Stimulated activated CD4-positive, alpha-beta T cell treated with anti-CD3 and anti-CD28 coated beads, Interleukin-15, amount 100 ng/mL, for 1 hour (primary cell): Measurements from ENCODE around the gene DDX10.
A peak's percentile ranks its signal among the peaks of the same experiment; 100 is the strongest.
"Not testable (repeated sequence)": the region's sequence is repeated elsewhere in the genome, so short reads cannot be mapped to it uniquely, and the experiment has no call there.

ENCODE experiments used
- DNase-seq, 2 donors: peaks; one replicate each; pipeline ENCODE4 v3.0.0-alpha.2; 2020; ENCODE audit warnings: low read depth in 1 of 2, low spot score in 1 of 2

The DDX10 gene

DNA sequence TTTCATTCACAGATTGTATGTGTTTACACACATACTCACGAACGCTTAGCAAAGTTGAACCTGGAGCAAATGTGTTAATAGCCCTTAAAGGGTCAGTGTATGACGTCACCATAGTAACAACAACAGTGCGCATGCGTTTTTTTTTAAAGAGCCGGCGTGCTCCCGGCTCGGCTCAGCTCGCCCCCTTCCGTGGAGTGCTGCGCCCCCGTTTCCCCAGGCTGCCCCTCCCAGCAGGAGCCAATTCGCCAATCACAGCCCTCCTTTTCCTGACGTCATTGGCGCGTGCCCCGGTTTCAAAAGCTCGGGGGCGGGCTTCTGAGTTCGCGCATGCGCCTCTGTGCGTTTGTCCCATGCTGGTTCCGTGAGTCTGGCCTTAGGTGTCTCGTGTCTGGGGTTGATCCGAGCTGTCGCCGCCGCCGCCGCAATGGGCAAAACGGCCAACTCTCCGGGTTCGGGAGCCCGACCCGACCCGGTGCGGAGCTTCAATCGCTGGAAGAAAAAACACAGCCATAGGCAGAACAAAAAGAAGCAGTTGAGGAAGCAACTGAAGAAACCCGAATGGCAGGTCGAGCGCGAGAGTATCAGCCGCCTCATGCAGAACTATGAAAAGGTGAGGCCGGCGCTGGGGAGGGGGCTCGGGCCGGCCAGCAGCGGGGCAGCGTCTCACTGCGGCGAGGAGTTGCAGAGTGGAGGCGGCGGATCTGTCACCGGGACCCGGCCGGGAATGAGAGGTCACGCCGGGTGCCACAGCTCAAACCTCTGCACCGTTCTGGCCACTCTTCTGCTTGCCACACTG is at the start of gene DDX10:
TSS of gene DDX10 (plus strand) at position 340 of the 796 bp plus-strand sequence. CDS start at position 425, 85 bp downstream.
- DNase-seq: peak; percentile 94

DNA sequence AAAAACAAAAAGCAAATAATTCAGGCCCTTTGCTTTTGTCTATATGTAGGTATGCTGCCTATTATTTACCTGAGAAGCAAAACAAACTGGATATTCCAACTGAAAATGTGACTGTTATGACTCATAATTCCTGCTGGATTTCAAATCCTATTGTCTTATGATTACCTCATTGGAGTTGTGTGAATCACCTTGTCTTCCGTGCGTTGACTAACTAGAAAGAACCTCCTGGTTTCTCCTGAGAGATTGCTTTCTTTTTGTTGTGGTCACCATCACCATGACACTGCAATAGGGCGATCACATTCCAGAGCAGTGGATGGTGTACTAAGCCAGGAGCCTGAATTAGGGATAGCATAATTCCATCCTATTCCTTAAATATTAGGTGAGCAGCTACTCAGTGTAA is 48.3 kb upstream of the DDX10 start:
- no peak for DNase-seq

DNA sequence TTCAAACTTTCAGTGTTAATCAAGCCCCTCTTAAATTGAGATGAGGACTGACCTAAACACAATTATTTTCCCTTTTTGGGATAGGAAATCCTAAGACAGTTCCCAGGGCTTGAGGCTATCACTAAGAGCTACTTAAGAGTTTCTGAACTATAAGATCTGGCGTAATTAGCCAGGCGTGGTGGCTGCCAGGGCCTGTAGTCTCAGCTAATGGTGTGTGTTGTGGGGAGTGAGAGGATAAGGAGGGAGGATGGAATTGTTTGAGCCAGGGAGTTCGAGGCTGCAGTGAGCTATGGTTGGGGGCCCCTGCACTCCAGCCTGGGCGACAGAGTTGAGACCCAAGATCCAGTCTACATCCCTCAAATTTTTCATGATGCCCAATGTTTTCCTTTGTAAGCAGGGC is 47.8 kb upstream of the DDX10 start:
- DNase-seq: no peak

DNA sequence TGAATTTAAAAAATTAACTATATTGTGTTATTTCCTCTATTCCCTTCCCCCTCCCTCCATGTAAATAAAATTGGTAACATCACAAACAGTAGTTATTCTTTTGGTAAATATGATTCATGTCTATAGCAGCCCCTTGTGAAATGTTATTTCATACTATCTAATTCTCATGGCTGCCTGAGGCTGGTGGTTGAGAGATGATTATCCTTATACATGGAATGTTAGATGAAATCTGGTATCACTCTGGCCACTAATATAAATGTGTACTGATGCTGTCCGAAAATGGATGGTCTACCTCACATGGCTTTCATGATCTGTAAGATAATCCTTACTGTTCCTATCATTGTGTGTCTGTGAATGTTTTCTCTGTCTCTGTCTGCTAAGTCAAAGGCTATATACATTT is 46.3 kb upstream of the DDX10 start:
- no peak for DNase-seq

DNA sequence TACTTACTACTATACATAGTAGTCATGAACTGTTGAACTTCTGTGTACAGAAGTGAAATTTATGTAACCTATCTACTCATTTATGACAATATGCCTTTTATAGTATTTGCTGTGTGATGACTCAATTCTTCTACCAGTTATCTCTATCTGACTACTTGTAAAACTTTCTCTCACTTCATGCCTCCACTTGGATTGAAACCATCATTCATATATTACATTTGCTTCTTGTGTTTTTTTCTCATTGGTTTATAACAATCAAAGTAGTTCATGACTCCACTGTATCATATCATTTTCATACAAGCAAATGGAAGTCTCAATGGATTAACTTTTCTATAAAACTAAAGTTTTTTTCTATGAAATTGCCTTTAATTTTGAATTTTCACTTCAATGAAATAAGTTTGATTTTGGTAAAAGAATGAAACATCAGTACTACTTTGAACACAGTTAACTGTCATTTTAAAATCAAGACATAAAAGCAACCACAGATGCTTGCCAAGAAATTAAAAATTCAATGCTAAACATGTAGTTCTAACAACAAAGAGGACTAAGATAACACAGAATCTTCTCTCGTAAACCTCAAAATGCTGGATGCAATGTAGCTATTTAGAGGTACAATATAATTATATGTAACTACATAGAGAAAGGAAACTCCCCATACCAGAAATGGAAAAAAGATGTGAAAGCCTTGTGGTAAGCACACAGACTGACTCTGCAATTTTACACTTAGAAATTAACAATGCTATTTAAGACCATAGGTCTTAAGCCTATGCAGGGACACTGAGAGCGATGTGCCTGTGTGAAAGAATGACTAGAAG is 43.7 kb upstream of the DDX10 start:
- no peak for DNase-seq

DNA sequence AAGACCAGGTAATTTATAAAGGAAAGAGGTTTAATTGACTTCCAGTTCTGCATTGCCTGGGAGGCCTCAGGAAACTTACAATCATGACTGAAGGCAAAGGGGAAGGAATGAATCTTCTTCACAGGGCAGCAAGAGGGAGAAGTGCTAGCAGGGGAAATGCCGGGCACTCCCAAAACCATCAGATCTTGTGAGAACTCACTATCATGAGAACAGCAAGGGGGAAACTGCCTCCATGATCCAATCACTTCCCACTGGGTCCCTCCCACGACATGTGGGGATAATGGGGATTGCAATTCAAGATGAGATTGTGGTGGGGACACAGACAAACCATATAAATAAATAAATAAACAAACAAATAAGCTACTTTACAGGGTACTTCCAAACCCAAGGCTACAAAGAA is 42.5 kb upstream of the DDX10 start:
- DNase-seq: no peak

DNA sequence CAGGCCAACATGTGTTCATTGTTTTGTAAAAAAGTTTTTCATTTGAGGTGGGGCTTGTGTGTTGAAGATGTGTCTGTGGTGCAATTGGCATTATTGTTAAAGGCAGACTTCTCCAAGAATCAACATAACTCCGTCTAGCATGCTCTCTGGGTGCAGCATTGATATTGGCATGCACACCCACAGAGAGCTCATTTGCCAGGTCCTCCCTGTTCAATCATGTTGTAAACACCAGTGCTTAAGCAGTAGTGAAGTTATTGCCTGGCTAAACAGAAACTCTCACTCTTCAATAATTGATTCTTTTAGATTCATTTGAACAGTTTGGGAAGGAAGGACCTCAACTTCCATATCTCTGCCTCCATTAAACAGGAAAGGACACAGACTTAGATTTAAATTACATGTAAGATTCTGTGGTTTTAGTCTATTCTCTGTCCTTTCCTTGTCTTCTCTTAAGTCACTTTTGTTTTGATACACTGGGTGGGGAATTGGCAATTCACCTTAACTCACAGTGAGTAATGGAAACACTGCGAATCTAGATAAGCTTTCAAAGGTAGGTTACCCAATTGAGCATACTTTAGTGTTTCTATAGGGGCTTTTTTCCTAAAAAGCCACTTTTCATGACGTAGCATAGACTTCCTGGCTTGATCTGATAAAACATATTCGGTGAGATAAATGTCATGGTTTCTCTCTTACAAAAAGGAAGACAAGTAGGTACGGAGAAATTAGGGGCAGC is 40.5 kb upstream of the DDX10 start:
- no peak for DNase-seq

DNA sequence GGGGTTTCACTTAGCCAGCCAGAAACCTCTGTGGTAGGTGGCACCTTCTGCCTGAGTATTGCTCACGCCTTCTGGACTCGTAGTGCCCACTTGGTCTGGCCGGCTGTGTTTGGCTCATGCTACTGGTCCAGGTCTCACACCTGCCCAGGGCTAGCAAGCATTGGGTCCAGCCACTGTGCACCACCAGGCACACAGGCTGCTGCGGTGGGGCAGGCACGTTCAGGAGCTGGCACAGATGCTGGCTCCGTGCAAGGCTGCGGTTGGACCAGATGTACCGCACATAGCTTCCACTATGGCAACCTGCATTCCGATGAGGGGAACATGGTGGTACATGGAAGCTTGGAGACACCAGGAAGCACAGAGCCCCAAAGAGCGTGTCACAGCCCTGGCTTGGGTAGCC is 36.5 kb upstream of the DDX10 start:
- DNase-seq: no peak

DNA sequence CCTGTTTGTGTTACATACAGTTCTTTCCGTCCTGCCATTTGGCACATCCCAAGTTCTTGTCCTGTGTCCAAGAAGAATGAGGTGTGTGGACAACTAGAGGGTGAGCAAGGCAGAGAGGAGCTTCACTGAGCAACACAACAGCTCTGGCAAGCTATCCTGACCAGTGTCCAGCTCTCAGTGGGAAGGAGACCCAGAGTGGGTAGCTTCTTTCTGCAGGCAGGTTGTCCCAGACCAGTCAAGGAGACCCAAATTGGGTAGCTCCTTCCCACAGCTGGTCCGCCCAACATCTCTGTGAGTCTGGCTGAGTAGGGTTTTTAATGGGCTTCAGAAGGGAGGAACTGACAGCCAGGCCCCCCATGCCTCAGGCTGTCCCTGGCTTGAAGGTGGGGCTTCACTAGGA is 36.1 kb upstream of the DDX10 start:
- no peak for DNase-seq

DNA sequence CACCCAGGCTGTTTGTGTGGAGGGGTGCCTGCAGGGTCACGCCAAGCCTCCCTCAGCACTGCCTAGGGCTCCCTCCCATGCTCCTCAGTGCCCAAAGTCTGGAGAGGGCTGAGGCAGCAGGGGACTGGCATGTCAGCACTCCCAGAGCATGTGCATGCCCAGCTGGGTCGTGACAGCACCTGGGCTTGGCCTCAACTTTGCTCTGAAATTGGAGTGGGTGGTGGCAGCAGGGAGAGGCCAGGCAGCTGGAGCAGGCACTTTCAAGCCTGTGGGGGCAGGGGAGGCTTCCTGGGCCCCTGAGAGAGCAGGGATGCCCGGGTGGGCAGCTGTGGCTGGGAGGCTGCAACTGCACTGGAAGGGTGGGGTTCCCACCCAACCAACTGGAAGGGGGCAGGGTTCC is 35.6 kb upstream of the DDX10 start:
- no peak for DNase-seq

DNA sequence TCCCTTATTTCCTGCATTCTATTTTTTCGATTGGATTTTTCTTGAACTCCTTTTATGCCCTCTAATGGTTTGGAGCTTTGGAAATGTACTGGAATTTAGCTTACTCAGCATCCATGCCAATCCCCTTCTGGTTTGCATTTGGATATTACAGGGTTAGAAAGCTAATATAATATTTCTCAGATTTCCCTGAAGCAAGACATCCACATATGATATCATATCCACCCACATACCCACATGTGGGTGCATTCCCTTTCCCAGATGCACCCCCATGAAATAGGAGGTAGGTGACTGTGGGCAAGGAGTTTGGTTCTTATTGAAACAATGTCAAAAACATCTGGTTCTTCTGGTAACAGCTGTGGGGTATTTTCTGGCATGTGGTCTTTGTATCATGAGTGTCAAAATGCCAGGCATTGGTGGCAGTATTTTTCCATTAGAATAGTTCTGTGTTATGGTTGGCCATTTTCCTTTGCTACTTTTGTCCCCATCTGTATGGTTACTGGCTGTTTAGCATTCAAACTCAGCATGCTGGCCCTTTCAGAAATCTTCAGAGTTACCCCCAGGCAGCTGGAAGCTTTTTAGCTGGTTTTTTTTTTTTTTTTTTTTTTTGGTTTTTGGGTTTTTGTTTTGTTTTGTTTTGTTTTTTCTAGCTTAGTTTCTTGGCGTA is 32.7 kb upstream of the DDX10 start:
- DNase-seq: no peak

DNA sequence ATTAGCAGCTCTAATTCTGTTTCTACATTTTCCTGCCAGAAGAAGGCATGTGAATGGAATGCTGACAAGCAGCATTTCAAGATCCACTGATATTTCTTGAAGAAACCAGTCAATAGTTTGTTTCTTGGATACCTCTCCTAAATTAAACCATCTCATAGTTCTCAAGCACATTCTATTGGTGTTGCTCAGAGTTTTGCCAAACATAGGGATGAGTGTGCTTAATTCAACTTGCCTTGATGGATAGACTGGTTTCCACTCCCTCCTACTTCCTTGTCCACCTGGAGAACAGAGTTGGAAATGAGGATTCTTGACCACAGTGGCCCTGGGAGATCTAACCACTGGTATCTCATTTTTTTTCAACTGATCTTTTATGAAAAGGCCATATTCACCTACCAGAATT is 29.8 kb upstream of the DDX10 start:
- DNase-seq: no peak

DNA sequence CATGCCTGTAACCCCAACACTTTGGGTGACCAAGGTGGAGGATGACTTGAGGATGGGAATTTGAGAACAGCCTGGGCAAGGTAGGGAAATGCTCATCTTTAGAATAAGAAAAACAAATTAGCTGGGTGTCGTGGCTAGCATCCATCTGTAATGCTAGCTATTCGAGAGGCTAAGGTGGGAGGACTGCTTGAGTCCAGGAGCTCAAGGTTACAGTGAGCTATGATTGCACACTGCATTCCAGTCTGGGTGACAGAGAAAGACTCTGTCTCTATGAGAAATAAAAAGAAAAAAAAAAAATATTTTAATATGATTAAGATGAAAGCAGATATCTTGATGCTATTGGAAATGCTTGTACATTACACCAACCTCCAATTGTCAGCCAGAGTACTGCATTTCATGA is 28.6 kb upstream of the DDX10 start:
- no peak for DNase-seq

DNA sequence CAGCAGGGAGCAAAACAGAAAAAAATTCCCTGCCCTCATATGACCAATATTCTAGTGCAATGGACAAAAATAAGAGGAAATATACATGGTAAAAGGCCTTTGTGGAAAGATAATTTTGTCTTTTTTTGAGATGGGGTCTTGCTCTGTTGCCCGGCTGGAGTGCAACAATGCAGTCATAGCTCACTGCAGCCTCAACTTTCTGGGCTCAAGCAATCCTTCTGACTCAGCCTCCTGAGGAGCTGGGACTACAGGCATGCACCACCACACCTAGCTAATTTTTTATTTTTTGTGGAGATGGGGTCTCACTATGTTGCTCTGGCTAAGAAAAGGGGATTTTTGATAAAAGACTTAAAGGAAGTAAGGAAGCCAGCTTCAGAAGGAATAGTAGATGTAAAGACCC is 25.7 kb upstream of the DDX10 start:
- no peak for DNase-seq

DNA sequence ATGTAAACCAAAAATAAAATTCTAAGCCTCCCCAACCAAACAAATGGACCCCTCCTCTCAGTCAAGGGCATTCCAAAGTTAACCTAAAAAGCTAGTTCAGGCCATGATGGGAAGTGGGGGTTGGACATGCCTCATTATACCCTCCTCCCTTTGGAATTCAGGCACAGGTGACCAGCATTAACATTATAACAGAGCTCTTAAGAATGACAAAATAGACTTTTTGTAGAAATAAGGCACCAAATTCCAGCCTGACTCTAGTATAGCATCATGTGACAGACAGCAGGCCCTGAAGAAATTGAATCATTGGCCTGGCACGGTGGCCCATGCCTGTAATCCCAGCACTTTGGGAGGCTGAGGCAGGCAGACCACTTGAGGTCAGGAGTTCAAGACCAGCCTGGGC is 23.1 kb upstream of the DDX10 start:
- DNase-seq: not testable (repeated sequence)

DNA sequence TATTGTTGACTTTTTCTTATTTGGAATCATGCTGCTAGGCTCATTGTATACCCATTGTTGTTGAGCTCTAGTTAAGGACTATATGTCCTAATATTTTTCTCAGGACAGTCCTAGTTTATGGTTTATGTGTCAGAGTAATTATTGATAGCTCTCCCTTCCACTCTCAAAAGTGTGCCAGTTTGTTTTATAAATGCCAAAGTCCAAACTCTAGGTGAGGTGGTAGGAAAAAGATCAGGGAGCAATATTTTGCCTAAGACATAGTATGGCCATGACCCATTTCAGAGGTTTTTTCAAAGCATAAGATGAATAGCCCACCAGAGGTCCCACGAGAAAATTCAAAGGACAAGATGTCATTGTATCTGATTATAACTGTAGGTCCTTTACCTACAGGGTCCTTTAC is 20.9 kb upstream of the DDX10 start:
- no peak for DNase-seq

DNA sequence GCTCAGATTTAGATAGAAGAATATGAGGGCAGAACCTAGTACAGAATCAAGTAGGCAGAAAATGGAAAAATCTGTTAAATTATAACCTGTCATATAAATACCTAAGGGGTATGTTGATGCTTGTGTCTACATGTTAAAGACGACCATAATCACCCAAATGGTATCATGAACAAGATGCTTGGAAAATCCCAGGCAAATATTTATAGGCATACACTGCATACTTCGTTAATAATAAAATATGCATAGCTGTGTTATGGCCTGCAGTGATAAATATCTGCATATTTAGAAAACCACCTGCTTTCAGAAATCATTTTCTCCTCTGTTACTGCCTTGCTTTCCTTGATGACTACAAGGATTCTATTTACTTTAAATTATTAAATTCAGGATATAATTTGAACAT is 18.9 kb upstream of the DDX10 start:
- DNase-seq: no peak

DNA sequence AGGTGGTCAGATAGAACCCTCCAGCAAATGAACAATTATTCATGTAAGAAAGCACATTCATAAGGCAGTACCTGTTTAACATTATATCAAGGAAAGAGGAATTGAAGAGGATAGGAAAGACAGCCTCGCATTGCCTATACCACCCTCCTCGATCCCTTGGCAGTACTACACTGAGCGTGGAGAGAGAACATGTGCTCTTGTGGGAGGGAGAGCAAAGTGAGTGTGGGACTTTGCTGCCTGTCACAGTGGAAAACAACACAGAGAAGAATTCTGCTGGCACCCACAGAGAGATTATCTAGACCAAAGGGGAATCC is 17.5 kb upstream of the DDX10 start:
- no peak for DNase-seq

DNA sequence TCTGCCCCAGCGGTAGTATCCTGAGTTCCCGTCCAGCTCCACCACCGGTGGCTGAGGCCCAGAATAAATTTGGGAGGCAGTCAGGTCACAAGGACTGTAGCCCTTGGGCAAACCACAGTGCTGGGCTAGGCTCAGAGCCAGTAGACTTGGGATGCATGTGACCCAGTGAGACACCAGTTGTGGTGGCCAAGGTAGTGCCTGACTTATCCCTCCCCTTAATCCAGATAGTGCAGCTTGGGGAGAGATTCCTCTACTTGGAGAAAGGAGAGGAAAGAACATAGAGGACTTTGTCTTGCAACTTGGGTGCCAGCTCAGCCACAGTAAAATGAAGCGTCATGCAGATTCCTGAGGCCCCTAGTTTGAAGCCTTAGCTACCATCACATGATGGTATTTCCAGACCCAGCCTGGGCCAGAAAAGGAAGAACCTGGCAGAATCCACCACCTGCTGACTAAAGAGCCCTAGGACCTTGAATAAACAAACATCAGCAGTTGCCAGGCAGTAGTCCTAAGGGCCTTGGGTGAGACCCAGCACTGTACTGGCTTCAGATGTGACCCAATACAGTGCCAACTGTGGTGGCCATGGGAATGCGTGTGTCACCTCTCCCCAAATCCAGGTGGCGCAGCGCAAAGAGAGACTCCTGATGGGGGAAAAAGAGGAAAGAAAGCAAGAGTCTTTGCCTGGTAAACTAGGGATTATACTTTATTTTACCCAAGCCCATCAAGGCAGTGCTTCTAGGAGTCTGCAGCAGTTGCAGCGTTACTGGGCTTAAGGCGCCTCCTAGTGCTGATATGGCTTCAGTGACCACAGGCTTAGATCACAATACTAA is 17.0 kb upstream of the DDX10 start:
- DNase-seq: peak; percentile 17 to 20

DNA sequence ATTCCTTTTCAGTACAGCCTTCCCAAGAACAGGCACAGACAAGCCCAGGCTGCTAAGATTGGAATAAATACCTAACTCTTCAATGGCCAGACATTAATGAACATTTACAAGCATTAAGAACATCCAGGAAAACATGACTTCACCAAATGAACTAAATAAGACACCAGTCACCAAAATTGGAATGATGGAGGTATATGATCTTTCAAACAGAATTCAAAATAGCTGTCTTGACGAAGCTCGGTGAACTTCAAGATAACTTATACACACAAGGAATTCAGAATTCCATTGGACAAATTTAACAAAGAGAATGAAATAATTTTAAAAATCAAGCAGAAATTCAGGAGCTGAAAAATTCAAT is 16.4 kb upstream of the DDX10 start:
- no peak for DNase-seq

DNA sequence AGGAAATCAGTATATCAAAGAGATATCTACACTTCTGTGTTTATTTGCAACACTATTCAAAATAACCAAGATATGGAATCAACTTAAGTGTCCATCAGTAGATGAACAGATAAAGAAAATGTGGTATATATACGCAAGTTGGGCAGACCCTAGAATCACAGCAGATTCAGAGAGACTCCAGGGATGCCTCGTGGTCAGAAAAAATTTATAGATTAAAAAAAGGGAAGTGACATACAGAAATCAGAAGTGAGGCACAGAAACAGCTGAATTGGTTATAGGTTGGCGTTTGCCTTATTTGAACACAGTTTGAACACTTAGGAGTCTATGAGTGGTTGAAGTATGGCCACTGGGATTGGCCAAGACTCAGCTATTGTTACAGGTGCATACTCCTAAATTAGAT is 10.8 kb upstream of the DDX10 start:
- DNase-seq: not testable (repeated sequence)
